Parathyroid adenoma (tissue), 2 donors: ENCODE data around the gene ZMYM4.

Source experiments
- H2AFZ ChIP-seq: fragments of 300-600 bp; sonication (generic); one replicate; pipeline ENCODE4 v1.7.0; 2017; ENCODE audit warnings: antibody characterized with exemption, mild to moderate bottlenecking
- H3K27ac ChIP-seq: fragments of 300-600 bp; sonication (generic); one replicate; pipeline ENCODE4 v1.7.0; 2017
- H3K27me3 ChIP-seq: fragments of 300-600 bp; sonication (generic); one replicate; pipeline ENCODE4 v1.7.0; 2017; ENCODE audit warnings: low read length; ENCODE audit not compliant: control insufficient read depth, insufficient read depth
- H3K36me3 ChIP-seq: fragments of 300-600 bp; sonication (generic); one replicate; pipeline ENCODE4 v1.7.0; 2017; ENCODE audit warnings: low read length; ENCODE audit not compliant: control insufficient read depth, insufficient read depth
- H3K4me1 ChIP-seq: fragments of 300-600 bp; sonication (generic); one replicate; pipeline ENCODE4 v1.7.0; 2017; ENCODE audit warnings: control low read depth
- H3K4me2 ChIP-seq: fragments of 300-600 bp; sonication (generic); one replicate; pipeline ENCODE4 v1.7.0; 2017; ENCODE audit warnings: low read length
- H3K4me3 ChIP-seq: fragments of 300-600 bp; sonication (generic); one replicate; pipeline ENCODE4 v1.7.0; 2017; ENCODE audit warnings: low read depth, low read length
- H3K79me2 ChIP-seq: fragments of 300-600 bp; sonication (generic); one replicate; pipeline ENCODE4 v1.7.0; 2017; ENCODE audit warnings: control low read depth
- H3K9ac ChIP-seq: fragments of 300-600 bp; sonication (generic); one replicate; pipeline ENCODE4 v1.7.0; 2017; ENCODE audit warnings: mild to moderate bottlenecking
- H3K9me3 ChIP-seq: fragments of 300-600 bp; sonication (generic); one replicate; pipeline ENCODE4 v1.7.0; 2017; ENCODE audit warnings: low read length; ENCODE audit not compliant: control insufficient read depth
- TF ChIP-seq, protein P1 (sequence below): fragments of 300-600 bp; sonication (generic); IDR thresholded peaks from one replicate; pipeline ENCODE4 v1.7.0; 2017; ENCODE audit warnings: antibody characterized with exemption, mild to moderate bottlenecking
- donor health status: primary hyperparathyroidism.

The ZMYM4 gene

DNA sequence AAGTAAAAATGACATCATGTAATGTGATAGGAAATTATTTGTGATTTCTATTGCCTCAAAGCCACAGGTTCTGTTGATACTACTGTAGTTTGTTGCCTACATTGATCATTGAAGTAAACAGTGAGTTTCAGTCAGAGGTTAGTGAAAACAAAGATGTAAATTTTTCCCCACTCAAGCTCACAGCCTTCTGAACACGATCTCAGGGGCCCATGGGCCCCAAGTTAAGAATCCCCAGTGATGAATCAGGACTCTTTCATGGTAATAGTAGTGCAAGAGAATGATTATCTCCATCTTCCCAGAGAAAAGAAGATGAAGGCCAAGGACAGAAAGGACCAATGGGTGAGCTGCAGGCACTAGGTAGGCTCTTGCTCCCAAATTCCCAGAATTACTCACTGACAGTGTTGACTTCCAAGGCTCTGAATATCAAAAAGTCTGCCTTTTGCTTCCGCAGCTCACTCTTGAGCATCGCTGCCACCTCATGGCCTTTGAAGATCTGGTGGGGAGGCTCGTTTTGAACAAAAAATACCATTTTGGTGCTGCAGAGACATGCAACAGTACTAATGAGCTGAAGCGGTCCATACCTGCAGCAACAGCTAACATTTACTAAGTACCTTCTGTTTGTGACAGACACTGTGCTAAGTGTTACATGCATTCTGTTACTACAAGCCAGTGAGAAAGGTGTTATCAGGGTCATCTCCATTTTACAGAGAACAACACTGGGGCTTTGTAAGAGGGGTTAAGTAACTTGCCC, 175.4 kb downstream of the ZMYM4 start:
- Histone ChIP-seq H3K4me1 (no peaks in the 10 kb centered on the region), H3K27ac (no peak overlapping the region), H3K36me3 (no peaks in the 10 kb centered on the region), H3K4me2 (no peak overlapping the region), H3K27me3 (no peaks in the 10 kb centered on the region), H3K9me3 (no peaks in the 10 kb centered on the region), H3K9ac (no peak overlapping the region), H2AFZ (no peak overlapping the region), H3K79me2 (no peaks in the 10 kb centered on the region), H3K4me3 (no peak overlapping the region)
- TF ChIP-seq, protein P1, sequence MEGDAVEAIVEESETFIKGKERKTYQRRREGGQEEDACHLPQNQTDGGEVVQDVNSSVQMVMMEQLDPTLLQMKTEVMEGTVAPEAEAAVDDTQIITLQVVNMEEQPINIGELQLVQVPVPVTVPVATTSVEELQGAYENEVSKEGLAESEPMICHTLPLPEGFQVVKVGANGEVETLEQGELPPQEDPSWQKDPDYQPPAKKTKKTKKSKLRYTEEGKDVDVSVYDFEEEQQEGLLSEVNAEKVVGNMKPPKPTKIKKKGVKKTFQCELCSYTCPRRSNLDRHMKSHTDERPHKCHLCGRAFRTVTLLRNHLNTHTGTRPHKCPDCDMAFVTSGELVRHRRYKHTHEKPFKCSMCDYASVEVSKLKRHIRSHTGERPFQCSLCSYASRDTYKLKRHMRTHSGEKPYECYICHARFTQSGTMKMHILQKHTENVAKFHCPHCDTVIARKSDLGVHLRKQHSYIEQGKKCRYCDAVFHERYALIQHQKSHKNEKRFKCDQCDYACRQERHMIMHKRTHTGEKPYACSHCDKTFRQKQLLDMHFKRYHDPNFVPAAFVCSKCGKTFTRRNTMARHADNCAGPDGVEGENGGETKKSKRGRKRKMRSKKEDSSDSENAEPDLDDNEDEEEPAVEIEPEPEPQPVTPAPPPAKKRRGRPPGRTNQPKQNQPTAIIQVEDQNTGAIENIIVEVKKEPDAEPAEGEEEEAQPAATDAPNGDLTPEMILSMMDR = no peak

DNA sequence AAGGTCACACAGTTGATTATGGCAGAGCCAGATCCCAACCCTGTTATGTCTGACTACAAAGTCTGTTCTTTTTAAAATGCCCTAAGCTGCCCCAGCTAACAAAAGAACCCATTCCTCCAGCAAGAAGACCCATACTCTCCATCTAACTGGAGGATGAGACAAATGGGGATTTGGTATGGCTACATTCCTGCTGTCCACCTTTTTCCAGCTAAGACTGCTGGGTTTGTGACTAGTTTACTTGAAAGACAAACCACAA, 175.9 kb downstream of the ZMYM4 start:
- no peaks in the 10 kb centered on the region for H3K9me3 ChIP-seq
- H3K27me3 ChIP-seq = no peaks in the 10 kb centered on the region
- H3K4me1 ChIP-seq = no peaks in the 10 kb centered on the region
- H3K4me3 ChIP-seq = no peak overlapping the region
- no peak overlapping the region for H3K27ac ChIP-seq
- no peak overlapping the region for H3K4me2 ChIP-seq
- H3K36me3 ChIP-seq = no peaks in the 10 kb centered on the region
- no peak overlapping the region for H3K9ac ChIP-seq
- TF ChIP-seq, protein P1 = no peak
- H3K79me2 ChIP-seq = no peaks in the 10 kb centered on the region
- H2AFZ ChIP-seq = no peak overlapping the region

DNA sequence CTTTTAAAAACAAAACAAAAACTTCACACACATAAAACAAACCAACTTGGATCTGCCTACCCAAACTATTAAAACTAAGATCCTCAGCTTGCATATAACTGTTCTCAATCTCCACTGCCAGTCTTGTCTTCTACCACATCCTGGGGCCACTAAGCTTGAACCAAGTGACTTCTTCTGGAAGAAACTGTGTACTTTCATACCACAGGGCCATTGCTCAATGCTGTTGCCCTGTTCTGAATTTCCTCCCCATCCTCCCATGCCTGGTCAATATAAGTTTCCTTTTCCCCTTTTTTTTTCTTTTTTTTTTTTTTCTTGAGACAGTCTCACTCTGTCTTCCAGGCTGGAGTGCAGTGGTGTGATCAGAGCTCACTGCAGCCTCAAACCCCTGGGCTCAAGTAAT, 178.8 kb downstream of the ZMYM4 start:
- no peaks in the 10 kb centered on the region for H3K79me2 ChIP-seq
- H3K27me3 ChIP-seq = no peaks in the 10 kb centered on the region
- H3K4me2 ChIP-seq = no peak overlapping the region
- TF ChIP-seq, protein P1 = no peak
- H3K4me3 ChIP-seq = no peak overlapping the region
- H3K9ac ChIP-seq = no peak overlapping the region
- H2AFZ ChIP-seq = no peak overlapping the region
- no peak overlapping the region for H3K27ac ChIP-seq
- H3K36me3 ChIP-seq = no peaks in the 10 kb centered on the region
- H3K9me3 ChIP-seq = no peaks in the 10 kb centered on the region
- peaks cover 4% of the 10 kb centered on the region for H3K4me1 ChIP-seq

GRCh38 chr1:35448344-35448801, 179.9 kb downstream of the ZMYM4 start:
- Histone ChIP-seq H3K9me3 (no peaks in the 10 kb centered on the region), H3K79me2 (no peaks in the 10 kb centered on the region), H2AFZ (no peak overlapping the region), H3K4me1 (peaks cover 6% of the 10 kb centered on the region), H3K27me3 (no peaks in the 10 kb centered on the region), H3K4me3 (no peak overlapping the region), H3K4me2 (no peak overlapping the region), H3K36me3 (no peaks in the 10 kb centered on the region), H3K9ac (no peak overlapping the region), H3K27ac (no peak overlapping the region)
- TF ChIP-seq, protein P1 = no peak

DNA sequence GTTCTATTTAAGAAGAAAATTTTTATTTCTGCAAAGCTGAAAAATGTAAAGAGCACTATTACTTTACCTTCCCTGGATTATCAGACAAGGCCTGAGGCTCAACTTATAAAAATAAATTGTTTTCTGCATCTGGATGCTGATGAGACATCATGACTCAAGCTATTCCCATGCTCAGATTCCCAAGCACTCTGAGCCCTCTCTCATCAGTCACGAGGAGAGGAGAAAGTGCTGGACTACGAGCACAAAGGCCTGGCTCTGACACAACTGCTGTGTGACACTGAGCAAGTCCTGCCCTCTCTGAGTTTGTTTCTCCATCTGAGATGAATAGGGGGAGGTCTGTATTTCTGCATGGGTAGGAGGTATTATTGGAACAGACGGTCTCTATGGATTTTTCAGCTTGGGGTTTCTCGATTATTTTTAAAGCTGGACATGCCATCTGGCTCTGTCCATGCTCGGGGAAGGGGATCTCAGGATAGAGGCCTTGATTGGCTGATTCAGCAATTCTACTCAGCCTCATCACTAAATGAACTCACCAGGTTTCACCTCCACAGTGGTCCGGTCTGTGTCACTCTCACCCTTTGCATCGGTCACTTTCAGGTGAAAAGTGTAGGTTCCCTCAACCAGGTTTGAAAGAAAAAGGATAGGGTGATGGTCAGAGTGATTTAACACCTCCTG, 181.0 kb downstream of the ZMYM4 start:
- Histone ChIP-seq H3K27ac (no peak overlapping the region), H3K27me3 (no peaks in the 10 kb centered on the region), H2AFZ (no peak overlapping the region), H3K9ac (no peak overlapping the region), H3K4me1 (peaks cover 6% of the 10 kb centered on the region), H3K9me3 (no peaks in the 10 kb centered on the region), H3K79me2 (no peaks in the 10 kb centered on the region), H3K36me3 (no peaks in the 10 kb centered on the region), H3K4me2 (no peak overlapping the region), H3K4me3 (no peak overlapping the region)
- TF ChIP-seq, protein P1 = no peak
